ENCODE measurements around the gene TOB1.

DNA sequence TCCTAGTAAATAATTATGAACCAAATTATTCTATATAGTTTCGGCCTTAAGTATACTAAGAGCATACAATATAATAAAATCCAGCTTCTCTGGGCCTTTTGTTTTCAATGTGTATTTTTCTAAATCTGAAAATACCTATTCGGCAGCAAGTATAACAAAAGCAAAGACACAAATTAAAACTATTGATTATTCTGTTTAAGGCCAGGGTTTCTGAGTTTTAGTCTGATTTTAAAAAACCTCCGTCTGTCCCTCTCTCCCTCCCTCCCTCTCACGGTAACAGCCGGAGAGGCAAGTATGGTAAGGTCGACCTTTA, 1.5 kb downstream of the TOB1 start:
- TF ChIP-seq CTCF (IDR thresholded peaks at IDR 0.05) (peak in 1 of 3 experiments; percentile 5), EP300 (IDR thresholded peaks at IDR 0.05) (no peak), POLR2A (IDR thresholded peaks at IDR 0.05; ENCODE audit: low read depth) (no peak), POLR2AphosphoS5 (IDR thresholded peaks at IDR 0.05) (no peak)
